H1 (cell line): ENCODE measurements around the gene RNASE13.
A peak's percentile ranks its signal among the peaks of the same experiment; 100 is the strongest.

Experiments
- BRCA1 ChIP-seq: IDR thresholded peaks from 2 replicates; pipeline ENCODE4 v1.6.1; 2012; ENCODE audit warnings: low read depth, low read length, improper control_type of control experiment
- CEBPB ChIP-seq: IDR thresholded peaks from 2 replicates; pipeline ENCODE4 v1.6.1; 2012; ENCODE audit warnings: low read depth, low read length
- CTCF ChIP-seq, 3 experiments: IDR thresholded peaks; 1 replicate in 2 of 3; 2 replicates in 1 of 3; pipeline versions ENCODE4 v1.5.1 to v1.6.1; 2011; ENCODE audit warnings: low read length in 3 of 3, mild to moderate bottlenecking in 3 of 3, inconsistent platforms in 2 of 3, low read depth in 1 of 3, moderate library complexity in 1 of 3; ENCODE audit not compliant: insufficient read depth in 1 of 3; ENCODE audit errors: control extremely low read depth in 1 of 3
- EZH2 ChIP-seq: fragments of 200-600 bp; sonication (generic); IDR thresholded peaks from 2 replicates; pipeline ENCODE4 v1.7.1; 2012; ENCODE audit warnings: low read depth, mild to moderate bottlenecking, moderate library complexity, low read length, inconsistent platforms; ENCODE audit not compliant: severe bottlenecking
- HDAC6 ChIP-seq: IDR thresholded peaks from one replicate; pipeline ENCODE4 v1.7.1; 2012; ENCODE audit warnings: low read depth, mild to moderate bottlenecking, inconsistent platforms, low read length, moderate library complexity
- MAX ChIP-seq: IDR thresholded peaks from 2 replicates; pipeline ENCODE4 v1.6.1; 2012; ENCODE audit warnings: inconsistent platforms
- NRF1 ChIP-seq: IDR thresholded peaks from 2 replicates; pipeline ENCODE4 v1.6.1; 2011; ENCODE audit warnings: mild to moderate bottlenecking, low read depth, low read length, improper control_type of control experiment
- POLR2A ChIP-seq, 2 experiments: IDR thresholded peaks; 1 replicate in 1 of 2; 2 replicates in 1 of 2; pipeline ENCODE4 v1.6.1; 2011; ENCODE audit warnings: low read depth in 2 of 2, low read length in 2 of 2, mild to moderate bottlenecking in 2 of 2; ENCODE audit errors: control extremely low read depth in 1 of 2
- POLR2AphosphoS5 ChIP-seq: IDR thresholded peaks from 2 replicates; pipeline ENCODE4 v1.6.1; 2011; ENCODE audit warnings: low read depth, low read length
- TAF1 ChIP-seq: IDR thresholded peaks from 2 replicates; pipeline ENCODE4 v1.6.1; 2011; ENCODE audit warnings: mild to moderate bottlenecking, low read depth, low read length

- TF ChIP-seq EZH2 (no peak), MAX (no peak), CTCF (IDR thresholded peaks at IDR 0.05; ENCODE audit: control extremely low read depth in 1 of 3, insufficient read depth in 1 of 3, low read depth in 1 of 3, low read length in 3 of 3) (no peak), CEBPB (no peak), HDAC6 (no peak), NRF1 (no peak), TAF1 (no peak), POLR2A (IDR thresholded peaks at IDR 0.05; ENCODE audit: control extremely low read depth in 1 of 2, low read depth in 2 of 2, low read length in 2 of 2) (0 out of 3 replicates have a peak, but pooled peaks of 1 of the 2 experiments have one; percentile 16), POLR2AphosphoS5 (0 out of 2 replicates have a peak, but pooled peaks have one; percentile 35), BRCA1 (no peak)
Measured at GRCh38 chr14:21070083-21070609, 35.5 kb upstream of the RNASE13 start, which contains the start of gene ARHGEF40.
